GM12891 (cell line): Measurements from ENCODE around the gene MRPL27.
A peak's percentile ranks its signal among the peaks of the same experiment; 100 is the strongest.

Experiments
- DNase-seq: peaks from one replicate; pipeline ENCODE4 v3.0.0; 2011; ENCODE audit warnings: low spot score; ENCODE audit not compliant: insufficient read length
- FAIRE-seq: peaks from 2 replicates; lab custom pipeline; 2011; peaks lifted over from hg19 to GRCh38; lab: Jason Lieb, UNC
- PAX5 ChIP-seq: IDR thresholded peaks from 2 replicates; pipeline ENCODE4 v1.6.1; 2011; ENCODE audit warnings: low read length, moderate library complexity, mild to moderate bottlenecking; ENCODE audit not compliant: insufficient read depth, severe bottlenecking
- POLR2A ChIP-seq: IDR thresholded peaks from 2 replicates; pipeline ENCODE4 v1.6.1; 2011; ENCODE audit warnings: low read depth, low read length, control low read depth
- POLR2AphosphoS5 ChIP-seq: IDR thresholded peaks from 2 replicates; pipeline ENCODE4 v1.6.1; 2011; ENCODE audit warnings: low read depth, low read length, control low read depth
- POU2F2 ChIP-seq: IDR thresholded peaks from 2 replicates; pipeline ENCODE4 v1.6.1; 2011; ENCODE audit warnings: low read depth, mild to moderate bottlenecking, control low read depth, low read length, moderate library complexity
- SPI1 ChIP-seq: IDR thresholded peaks from 2 replicates; pipeline ENCODE4 v1.6.1; 2011; ENCODE audit warnings: low read depth, low read length, control low read depth
- TAF1 ChIP-seq: IDR thresholded peaks from 2 replicates; pipeline ENCODE4 v1.6.1; 2011; ENCODE audit warnings: low read depth, low read length, control low read depth

The MRPL27 gene

DNA sequence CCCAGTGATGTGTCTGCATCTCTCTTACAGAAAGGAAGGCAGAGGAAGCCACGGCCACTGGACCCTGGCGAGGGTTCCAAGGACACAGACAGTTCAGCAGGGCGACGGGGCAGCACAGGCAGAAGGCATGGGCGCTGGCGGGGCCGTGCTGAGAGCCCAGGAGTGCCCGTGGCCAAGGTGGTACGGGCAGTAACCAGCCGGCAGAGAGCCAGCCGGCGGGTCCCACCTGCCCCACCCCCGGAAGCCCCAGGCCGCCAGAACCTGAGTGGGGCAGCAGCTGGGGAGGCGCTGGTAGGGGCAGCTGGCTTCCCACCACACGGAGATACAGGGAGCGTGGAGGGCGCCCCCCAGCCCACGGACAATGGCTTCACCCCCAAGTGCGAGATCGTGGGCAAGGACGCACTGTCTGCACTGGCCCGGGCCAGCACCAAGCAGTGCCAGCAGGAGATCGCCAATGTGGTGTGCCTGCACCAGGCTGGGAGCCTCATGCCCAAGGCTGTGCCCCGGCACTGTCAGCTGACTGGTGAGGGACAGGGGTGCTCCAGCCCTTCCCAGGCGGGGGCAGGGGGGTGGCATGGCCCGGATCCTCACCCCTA lies 19.3 kb downstream of the MRPL27 start:
- FAIRE-seq (no peak), DNase-seq (no peak)
- TF ChIP-seq PAX5, result no peak
- no peak for TF ChIP-seq POU2F2

GRCh38 chr17:50352693-50353599 lies 20.0 kb downstream of the MRPL27 start:
- TF ChIP-seq POLR2A, result 0 out of 2 replicates have a peak, but pooled peaks have one; percentile 23
- no peak for TF ChIP-seq POU2F2
- DNase-seq (no peak), FAIRE-seq (no peak)

DNA sequence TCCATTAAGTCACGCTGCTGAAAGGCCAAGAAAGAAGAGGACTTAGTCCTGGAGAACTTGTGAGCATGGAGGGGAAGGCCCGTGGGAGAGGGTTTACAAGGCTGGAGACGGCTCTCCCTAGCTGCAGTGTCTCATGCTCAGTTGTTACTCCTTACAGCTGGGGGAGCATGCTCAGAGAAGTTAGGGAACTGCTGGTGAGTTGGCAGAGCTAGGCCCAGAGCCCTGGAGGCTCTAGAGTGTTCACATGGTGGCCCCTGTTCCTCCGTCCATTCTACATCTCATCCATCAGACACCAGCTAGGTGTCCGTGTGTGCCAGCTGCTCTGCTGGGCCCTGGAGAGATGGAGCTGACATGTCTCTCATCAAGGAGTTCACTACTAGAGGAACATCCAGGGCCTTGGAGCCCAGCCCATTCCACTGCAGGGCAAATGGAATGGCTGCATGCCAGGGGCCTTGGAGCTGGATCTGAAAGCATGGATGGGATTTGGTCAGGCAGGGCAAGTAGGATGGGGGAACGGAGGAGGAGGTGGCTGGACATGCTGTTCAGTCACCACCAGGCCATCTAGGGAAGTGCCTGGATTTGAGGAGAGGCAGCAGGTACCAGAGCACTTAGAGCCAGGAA lies 20.8 kb downstream of the MRPL27 start:
- FAIRE-seq (no peak), DNase-seq (no peak)
- TF ChIP-seq SPI1 (no peak), POU2F2 (no peak), POLR2AphosphoS5 (no peak), TAF1 (no peak), POLR2A (no peak), PAX5 (no peak)

GRCh38 chr17:50350733-50351132 lies 22.3 kb downstream of the MRPL27 start:
- no peak for TF ChIP-seq TAF1
- no peak for TF ChIP-seq POU2F2
- no peak for TF ChIP-seq POLR2AphosphoS5
- TF ChIP-seq SPI1, result no peak
- no peak; the same call in 1 of the 2 replicates for TF ChIP-seq POLR2A
- TF ChIP-seq PAX5, result no peak
- no peak for DNase-seq
- no peak for FAIRE-seq

GRCh38 chr17:50349243-50349600 lies 23.8 kb downstream of the MRPL27 start:
- no peak for FAIRE-seq
- no peak for DNase-seq
- TF ChIP-seq TAF1 (no peak), SPI1 (no peak), PAX5 (no peak), POLR2A (no peak), POLR2AphosphoS5 (no peak), POU2F2 (no peak)

GRCh38 chr17:50348522-50349242 lies 24.3 kb downstream of the MRPL27 start:
- no peak for TF ChIP-seq POLR2A
- no peak; the same call in 1 of the 2 replicates for TF ChIP-seq POLR2AphosphoS5
- TF ChIP-seq TAF1, result no peak
- TF ChIP-seq PAX5, result no peak
- no peak for TF ChIP-seq SPI1
- no peak for TF ChIP-seq POU2F2
- no peak for FAIRE-seq
- DNase-seq, result no peak

DNA sequence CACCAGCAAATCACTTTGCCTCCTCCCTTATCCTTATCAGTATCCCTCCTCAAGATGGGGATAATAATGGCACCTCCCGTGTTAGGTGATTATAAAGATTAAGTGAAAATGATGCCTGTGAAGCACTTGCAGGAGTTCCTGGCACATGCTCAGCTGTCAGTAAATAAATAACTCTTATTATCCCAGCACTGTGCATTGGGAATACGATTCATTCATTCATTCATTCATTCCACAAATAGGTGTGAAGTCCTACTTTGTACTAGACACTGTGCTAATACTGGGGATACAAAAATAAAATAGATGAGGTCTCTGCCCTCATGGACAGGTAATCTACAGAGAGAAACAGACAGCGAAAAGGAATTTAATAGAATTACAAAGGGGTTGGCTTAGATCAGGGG lies 25.1 kb downstream of the MRPL27 start:
- no peak for FAIRE-seq

GRCh38 chr17:50347117-50347893 lies 25.7 kb downstream of the MRPL27 start:
- TF ChIP-seq POU2F2 (no peak), PAX5 (no peak), POLR2AphosphoS5 (no peak), TAF1 (no peak), POLR2A (no peak), SPI1 (no peak)
- no peak for FAIRE-seq
- no peak for DNase-seq

More for the DNA sequence above, 25.1 kb downstream of the MRPL27 start:
- DNase-seq, result no peak
- TF ChIP-seq PAX5, result no peak
- TF ChIP-seq POU2F2, result no peak
- TF ChIP-seq TAF1, result no peak
- no peak for TF ChIP-seq SPI1
- TF ChIP-seq POLR2AphosphoS5, result no peak
- no peak for TF ChIP-seq POLR2A
